Breast epithelium (tissue), 4 donors: ENCODE measurements around the gene SSTR1. TPM values are rescaled to one million over a fixed set of nuclear protein-coding genes. Genes with fewer than 3 reads are reported as not detected.

ENCODE experiments used
- DNase-seq, 2 donors: peaks; one replicate each; pipeline ENCODE4 v3.0.0-alpha.2; 2019; ENCODE audit warnings: low spot score in 2 of 2
- H3K27ac ChIP-seq, 2 donors: fragments of 200-600 bp; sonication (generic) in 1 of 2; one replicate each; pipeline ENCODE4 v1.5.1; 2016 to 2019; ENCODE audit warnings: mild to moderate bottlenecking in 1 of 2
- H3K27me3 ChIP-seq, 2 donors: fragments of 200-600 bp; sonication (generic) in 1 of 2; one replicate each; pipeline versions ENCODE4 v1.5.1 to v1.6.0; 2017 to 2019; ENCODE audit warnings: control low read depth in 1 of 2, mild to moderate bottlenecking in 1 of 2
- H3K36me3 ChIP-seq: fragments of 200-600 bp; one replicate; pipeline ENCODE4 v1.5.1; 2019
- H3K4me1 ChIP-seq, 2 donors: fragments of 200-600 bp; sonication (generic); one replicate each; pipeline ENCODE4 v1.5.1; 2016 to 2019; ENCODE audit warnings: control low read depth in 1 of 2
- H3K4me3 ChIP-seq, 3 donors: fragments of 200-600 bp; sonication (generic); 1 replicate in 2 of 3; 2 replicates in 1 of 3; pipeline ENCODE4 v1.5.1; 2016 to 2019; ENCODE audit warnings: mild to moderate bottlenecking in 3 of 3, moderate library complexity in 2 of 3
- H3K9me3 ChIP-seq, 2 donors: fragments of 200-600 bp; sonication (generic) in 1 of 2; one replicate each; pipeline ENCODE4 v1.5.1; 2016 to 2019; ENCODE audit warnings: control low read depth in 1 of 2
- POLR2A ChIP-seq: fragments of 450-650 bp; IDR thresholded peaks from one replicate; pipeline ENCODE4 v1.6.1; 2016; ENCODE audit warnings: antibody characterized with exemption, mild to moderate bottlenecking, moderate library complexity
- POLR2AphosphoS5 ChIP-seq, 3 donors: sonication (generic); formaldehyde crosslinking; IDR thresholded peaks; one replicate each; pipeline ENCODE4 v1.6.1; 2017; ENCODE audit warnings: antibody characterized with exemption in 3 of 3
- intact Hi-C: fragments of 100-400 bp; cut with DNase I; formaldehyde crosslinking; loops from one replicate; pipeline ENCODE4 v1.15.1; 2023; ENCODE audit warnings: low total_unique reads
- total RNA-seq, 3 donors: library from RNA; depleted of rRNA; stranded (reverse); fragments of >200 nt; gene quantifications; one replicate each; pipeline ENCODE4 v1.1.0, GENCODE V29; 2016
- TF ChIP-seq, protein P1 (sequence below), 3 donors: fragments of 450-650 bp; IDR thresholded peaks; one replicate each; pipeline ENCODE4 v1.5.1; 2016 to 2017; ENCODE audit warnings: antibody characterized with exemption in 3 of 3, mild to moderate bottlenecking in 3 of 3, moderate library complexity in 3 of 3

Gene SSTR1
- total RNA-seq, 3 donors from 2014 or later, result 0.16 to 0.33 (median 0.29) TPM

DNA sequence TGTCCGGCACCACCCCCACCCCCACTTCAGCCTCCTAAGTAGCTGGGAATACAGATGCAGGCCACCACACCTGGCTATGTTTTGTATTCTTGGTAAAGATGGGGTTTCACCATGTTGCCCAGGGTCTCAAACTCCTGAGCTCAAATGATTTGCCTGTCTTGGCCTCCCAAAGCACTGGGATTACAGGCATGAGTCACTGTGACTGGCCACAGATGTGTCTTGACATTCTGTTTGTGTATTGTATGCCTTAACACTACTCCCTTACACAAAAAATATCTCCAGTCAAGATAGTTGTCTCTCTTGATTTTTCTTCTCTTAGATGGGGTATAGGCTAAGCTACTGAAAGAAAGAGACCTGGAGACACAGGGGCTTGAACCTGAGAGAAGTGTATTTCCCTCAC is 30.6 kb downstream of the SSTR1 start:
- Histone ChIP-seq H3K27me3 (no peaks in the 10 kb centered on the region), H3K36me3 (no peaks in the 10 kb centered on the region), H3K9me3 (no peaks in the 10 kb centered on the region), H3K4me3 (no peak overlapping the region), H3K4me1 (no peaks in the 10 kb centered on the region), H3K27ac (no peak overlapping the region)
- DNase-seq, result no peak
- intact Hi-C loops, result no loop called here
- no peak for TF ChIP-seq POLR2A

DNA sequence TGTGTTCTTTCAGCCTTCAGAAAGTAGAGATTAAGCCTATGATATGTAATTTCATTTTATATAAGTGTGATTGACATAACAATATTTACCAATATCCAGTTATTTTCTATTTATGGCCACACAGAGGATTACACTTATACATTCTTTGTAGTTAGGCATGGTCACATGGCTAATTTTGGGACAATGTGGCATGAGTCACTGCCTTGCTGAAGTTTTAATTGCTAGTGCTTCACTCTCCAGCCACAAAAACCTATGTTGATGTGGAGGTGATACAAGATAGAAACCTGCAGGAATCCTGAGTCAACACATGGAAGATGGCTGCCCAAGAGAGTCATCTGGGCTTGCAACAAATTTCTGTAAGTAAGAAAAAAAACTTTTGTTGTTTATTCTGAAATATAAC is 31.2 kb downstream of the SSTR1 start:
- Histone ChIP-seq H3K27ac (no peak overlapping the region), H3K36me3 (no peaks in the 10 kb centered on the region), H3K27me3 (no peaks in the 10 kb centered on the region), H3K4me3 (no peak overlapping the region), H3K9me3 (no peaks in the 10 kb centered on the region), H3K4me1 (no peaks in the 10 kb centered on the region)
- no peak for TF ChIP-seq POLR2A
- TF ChIP-seq, protein P1, sequence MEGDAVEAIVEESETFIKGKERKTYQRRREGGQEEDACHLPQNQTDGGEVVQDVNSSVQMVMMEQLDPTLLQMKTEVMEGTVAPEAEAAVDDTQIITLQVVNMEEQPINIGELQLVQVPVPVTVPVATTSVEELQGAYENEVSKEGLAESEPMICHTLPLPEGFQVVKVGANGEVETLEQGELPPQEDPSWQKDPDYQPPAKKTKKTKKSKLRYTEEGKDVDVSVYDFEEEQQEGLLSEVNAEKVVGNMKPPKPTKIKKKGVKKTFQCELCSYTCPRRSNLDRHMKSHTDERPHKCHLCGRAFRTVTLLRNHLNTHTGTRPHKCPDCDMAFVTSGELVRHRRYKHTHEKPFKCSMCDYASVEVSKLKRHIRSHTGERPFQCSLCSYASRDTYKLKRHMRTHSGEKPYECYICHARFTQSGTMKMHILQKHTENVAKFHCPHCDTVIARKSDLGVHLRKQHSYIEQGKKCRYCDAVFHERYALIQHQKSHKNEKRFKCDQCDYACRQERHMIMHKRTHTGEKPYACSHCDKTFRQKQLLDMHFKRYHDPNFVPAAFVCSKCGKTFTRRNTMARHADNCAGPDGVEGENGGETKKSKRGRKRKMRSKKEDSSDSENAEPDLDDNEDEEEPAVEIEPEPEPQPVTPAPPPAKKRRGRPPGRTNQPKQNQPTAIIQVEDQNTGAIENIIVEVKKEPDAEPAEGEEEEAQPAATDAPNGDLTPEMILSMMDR (IDR thresholded peaks at IDR 0.05), result no peak
- TF ChIP-seq POLR2AphosphoS5 (IDR thresholded peaks at IDR 0.05), result no peak
- no peak for DNase-seq
- intact Hi-C loops, result no loop called here

GRCh38 chr14:38243696-38244240 is 36.1 kb downstream of the SSTR1 start:
- no peaks in the 10 kb centered on the region for H3K9me3 ChIP-seq
- no peaks in the 10 kb centered on the region for H3K4me1 ChIP-seq
- intact Hi-C loops, result no loop called here
- no peaks in the 10 kb centered on the region for H3K27me3 ChIP-seq
- no peak overlapping the region for H3K4me3 ChIP-seq
- no peak for TF ChIP-seq POLR2A
- no peaks in the 10 kb centered on the region for H3K36me3 ChIP-seq
- DNase-seq, result no peak
- H3K27ac ChIP-seq, result no peak overlapping the region

GRCh38 chr14:38248321-38249028 is 40.8 kb downstream of the SSTR1 start:
- H3K4me3 ChIP-seq, result no peak overlapping the region

GRCh38 chr14:38250331-38250730 is 42.6 kb downstream of the SSTR1 start:
- intact Hi-C loops, result no loop called here
- Histone ChIP-seq H3K36me3 (no peaks in the 10 kb centered on the region), H3K9me3 (no peaks in the 10 kb centered on the region), H3K4me1 (no peaks in the 10 kb centered on the region), H3K27ac (no peak overlapping the region), H3K27me3 (peaks cover 0 to 12% of the 10 kb centered on the region in 2 donors), H3K4me3 (no peak overlapping the region)
- no peak for TF ChIP-seq POLR2AphosphoS5 (IDR thresholded peaks at IDR 0.05)
- TF ChIP-seq, protein P1 (IDR thresholded peaks at IDR 0.05), result no peak
- TF ChIP-seq POLR2A, result no peak
- DNase-seq, result no peak

More at GRCh38 chr14:38248321-38249028, 40.8 kb downstream of the SSTR1 start:
- Histone ChIP-seq H3K27ac (no peak overlapping the region), H3K4me1 (no peaks in the 10 kb centered on the region), H3K9me3 (no peaks in the 10 kb centered on the region), H3K27me3 (no peaks in the 10 kb centered on the region), H3K36me3 (no peaks in the 10 kb centered on the region)
- TF ChIP-seq POLR2A (no peak), POLR2AphosphoS5 (IDR thresholded peaks at IDR 0.05) (no peak)
- TF ChIP-seq, protein P1 (IDR thresholded peaks at IDR 0.05), result no peak
- no peak for DNase-seq
- intact Hi-C loops, result no loop called here

- Histone ChIP-seq H3K9me3 (no peaks in the 10 kb centered on the region), H3K36me3 (no peaks in the 10 kb centered on the region), H3K4me1 (no peaks in the 10 kb centered on the region), H3K4me3 (peak overlapping the region; percentile 33 to 47 (median 45)), H3K27me3 (peaks cover 5 to 21% of the 10 kb centered on the region in 2 donors), H3K27ac (no peak overlapping the region)
- intact Hi-C loops, result no loop called here
- no peak for DNase-seq
- no peak for TF ChIP-seq POLR2A
- TF ChIP-seq POLR2AphosphoS5 (IDR thresholded peaks at IDR 0.05), result no peak
- TF ChIP-seq, protein P1 (IDR thresholded peaks at IDR 0.05), result no peak
Observed at GRCh38 chr14:38252066-38252710, 44.5 kb downstream of the SSTR1 start.
